OCI-LY3 (cell line): ENCODE data around the gene ADSS1.

ENCODE experiments used
- H2AFZ ChIP-seq: fragments of 200-600, 300-600 bp; shearing (Covaris generic); 2 replicates; pipeline ENCODE4 v1.6.0; 2014; ENCODE audit warnings: antibody characterized with exemption, low read depth, low read length
- H3K27ac ChIP-seq: fragments of 200-600, 300-600 bp; sonication (generic); 2 replicates; pipeline ENCODE4 v1.5.1; 2014; ENCODE audit warnings: mild to moderate bottlenecking, low read length, moderate library complexity, mixed read lengths
- H3K27me3 ChIP-seq: fragments of 200-600, 300-600 bp; sonication (generic); 2 replicates; pipeline ENCODE4 v1.6.1; 2014; ENCODE audit warnings: low read depth, low read length, mixed read lengths
- H3K36me3 ChIP-seq: fragments of 200-600, 300-600 bp; sonication (generic); replicated peaks from 2 replicates; pipeline ENCODE3; 2014; ENCODE audit warnings: low read depth, low read length, mixed read lengths
- H3K4me1 ChIP-seq: fragments of 300-600, 200-600 bp; sonication (generic); 2 replicates; pipeline ENCODE4 v1.6.1; 2014; ENCODE audit warnings: low read length, mixed read lengths
- H3K4me2 ChIP-seq: fragments of 200-600, 300-600 bp; sonication (generic); 2 replicates; pipeline ENCODE4 v1.6.1; 2014; ENCODE audit warnings: low read length, mixed read lengths
- H3K4me3 ChIP-seq: fragments of 300-600, 200-600 bp; sonication (generic); 2 replicates; pipeline ENCODE4 v1.5.1; 2014; ENCODE audit warnings: antibody characterized with exemption, mild to moderate bottlenecking, low read length, moderate library complexity
- H3K79me2 ChIP-seq: fragments of 300-600, 200-600 bp; shearing (Covaris generic); 2 replicates; pipeline ENCODE4 v1.6.1; 2014; ENCODE audit warnings: mild to moderate bottlenecking, low read length, mixed read lengths
- H3K9ac ChIP-seq: fragments of 300-600, 200-600 bp; shearing (Covaris generic); 2 replicates; pipeline ENCODE4 v1.6.0; 2014; ENCODE audit warnings: mild to moderate bottlenecking, low read length, moderate library complexity
- H3K9me3 ChIP-seq: fragments of 200-600, 300-600 bp; shearing (Covaris generic); 2 replicates; pipeline ENCODE4 v1.6.1; 2014; ENCODE audit warnings: low read length, mixed read lengths; ENCODE audit not compliant: insufficient read depth
- H4K20me1 ChIP-seq: fragments of 200-600, 300-600 bp; sonication (generic); 2 replicates; pipeline ENCODE4 v1.6.1; 2016; ENCODE audit warnings: low read length, mixed read lengths; ENCODE audit not compliant: insufficient read depth
- CTCF ChIP-seq: fragments of 200-600, 300-600 bp; sonication (generic); IDR thresholded peaks from 2 replicates; pipeline ENCODE4 v1.5.1; 2014; ENCODE audit warnings: antibody characterized with exemption, low read length, low read depth
- EZH2phosphoT487 ChIP-seq: fragments of 200-600 bp; shearing (Covaris generic); IDR thresholded peaks from 2 replicates; pipeline ENCODE4 v1.6.1; 2018; ENCODE audit warnings: antibody characterized with exemption, mixed run types, low read depth

The ADSS1 gene

GRCh38 chr14:104769324-104770071 is 45.5 kb downstream of the ADSS1 start:
- no peak overlapping the region for H3K4me2 ChIP-seq
- no peak overlapping the region for H3K9ac ChIP-seq
- no peak overlapping the region for H2AFZ ChIP-seq

DNA sequence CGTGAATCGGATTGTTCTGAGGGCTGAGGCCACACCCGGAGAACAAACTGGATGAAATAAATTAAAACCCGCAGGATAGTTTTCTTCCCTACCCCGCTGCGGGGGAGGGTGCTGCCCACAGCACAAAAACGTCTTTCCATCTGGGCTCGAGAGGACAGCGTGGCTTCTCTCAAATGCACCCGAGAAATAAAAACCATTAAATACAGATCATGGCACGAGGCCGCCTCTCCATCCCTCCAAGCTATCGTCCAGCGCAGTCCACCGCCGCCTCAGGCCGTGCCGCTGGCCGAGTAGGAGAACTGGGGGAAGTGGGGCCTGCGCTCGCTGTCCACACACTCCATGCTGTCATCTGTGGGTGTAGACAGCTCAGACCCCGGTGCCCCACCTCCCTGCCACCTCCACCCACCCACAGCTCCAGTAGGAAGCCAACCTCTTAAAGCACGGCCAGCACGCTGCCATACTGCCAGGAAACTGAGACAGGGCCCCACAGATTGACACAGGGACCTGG is 46.1 kb downstream of the ADSS1 start:
- Histone ChIP-seq H3K79me2 (no peaks in the 10 kb centered on the region), H3K4me2 (no peak overlapping the region), H3K9me3 (no peaks in the 10 kb centered on the region), H3K9ac (no peak overlapping the region), H4K20me1 (no peaks in the 10 kb centered on the region), H3K27ac (no peak overlapping the region), H3K4me1 (0 out of 2 replicates have a peak, but pooled peaks cover 2% of the 10 kb centered on the region), H3K4me3 (no peak overlapping the region), H3K36me3 (peaks cover 31% of the 10 kb centered on the region), H2AFZ (no peak overlapping the region), H3K27me3 (no peaks in the 10 kb centered on the region)
- TF ChIP-seq CTCF (no peak), EZH2phosphoT487 (no peak)

More at GRCh38 chr14:104769324-104770071, 45.5 kb downstream of the ADSS1 start:
- H3K36me3 ChIP-seq = peaks cover 29% of the 10 kb centered on the region
- H4K20me1 ChIP-seq = no peaks in the 10 kb centered on the region
- H3K27ac ChIP-seq = no peak overlapping the region
- no peaks in the 10 kb centered on the region for H3K27me3 ChIP-seq
- no peaks in the 10 kb centered on the region for H3K9me3 ChIP-seq
- H3K4me3 ChIP-seq = no peak overlapping the region
- TF ChIP-seq CTCF (no peak), EZH2phosphoT487 (no peak)
- H3K4me1 ChIP-seq = 0 out of 2 replicates have a peak, but pooled peaks cover 2% of the 10 kb centered on the region
- no peaks in the 10 kb centered on the region for H3K79me2 ChIP-seq

DNA sequence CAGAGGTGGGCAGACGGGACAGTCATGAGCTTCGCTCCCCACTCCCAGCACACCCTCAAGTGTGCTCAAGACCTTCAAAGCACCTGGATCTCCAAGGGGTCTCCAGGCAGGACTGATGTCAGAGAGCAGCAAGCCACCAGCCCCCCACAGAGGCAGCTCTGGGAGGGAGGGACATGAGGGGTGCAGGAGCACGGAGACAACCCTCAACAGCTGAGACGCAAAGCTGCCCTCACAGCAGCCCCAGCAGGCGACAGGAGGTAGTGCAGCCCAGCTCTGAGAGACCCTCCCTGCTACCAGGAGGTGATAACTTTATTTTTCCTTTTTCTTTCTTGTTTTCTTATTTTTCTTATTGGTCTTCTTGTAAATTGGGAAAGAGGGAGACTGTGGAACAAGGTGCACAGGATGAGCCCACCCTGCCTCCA is 46.8 kb downstream of the ADSS1 start:
- H3K4me3 ChIP-seq = no peak overlapping the region
- TF ChIP-seq CTCF (peak; percentile 29; the same call in 1 of the 2 replicates), EZH2phosphoT487 (no peak)
- H3K79me2 ChIP-seq = no peaks in the 10 kb centered on the region
- no peaks in the 10 kb centered on the region for H3K27me3 ChIP-seq
- no peaks in the 10 kb centered on the region for H4K20me1 ChIP-seq
- no peak overlapping the region for H3K4me2 ChIP-seq
- no peak overlapping the region for H3K27ac ChIP-seq
- no peaks in the 10 kb centered on the region for H3K9me3 ChIP-seq
- peaks cover 30% of the 10 kb centered on the region for H3K36me3 ChIP-seq
- 0 out of 2 replicates have a peak, but pooled peaks cover 2% of the 10 kb centered on the region for H3K4me1 ChIP-seq
- no peak overlapping the region for H2AFZ ChIP-seq
- no peak overlapping the region for H3K9ac ChIP-seq

DNA sequence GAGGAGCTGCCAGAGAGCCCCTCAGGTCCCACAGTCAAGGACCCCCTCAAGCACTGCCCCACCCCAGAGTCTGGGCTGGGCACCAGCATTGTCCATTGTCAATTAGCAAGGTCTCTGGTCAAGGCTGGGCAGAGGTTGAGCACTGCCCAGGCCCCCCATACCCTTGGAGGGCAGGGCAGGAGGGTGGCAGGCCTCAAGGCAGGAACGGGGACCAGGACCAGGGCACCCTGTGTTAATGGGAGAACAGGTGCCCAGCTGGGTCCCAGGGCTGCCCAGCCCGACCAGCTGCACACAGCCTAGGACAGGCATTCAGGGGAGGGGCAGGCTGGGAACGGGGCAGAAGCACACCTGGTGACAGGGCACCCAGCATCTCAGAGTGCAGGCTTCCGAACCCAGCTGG is 47.3 kb downstream of the ADSS1 start:
- H3K36me3 ChIP-seq = peaks cover 29% of the 10 kb centered on the region
- no peak overlapping the region for H3K4me2 ChIP-seq
- H4K20me1 ChIP-seq = no peaks in the 10 kb centered on the region
- H3K79me2 ChIP-seq = no peaks in the 10 kb centered on the region
- H3K9ac ChIP-seq = no peak overlapping the region
- no peak overlapping the region for H3K27ac ChIP-seq
- TF ChIP-seq EZH2phosphoT487 (no peak), CTCF (no peak)
- no peaks in the 10 kb centered on the region for H3K27me3 ChIP-seq
- H3K9me3 ChIP-seq = no peaks in the 10 kb centered on the region
- no peak overlapping the region for H2AFZ ChIP-seq
- no peak overlapping the region for H3K4me3 ChIP-seq
- 0 out of 2 replicates have a peak, but pooled peaks cover 2% of the 10 kb centered on the region for H3K4me1 ChIP-seq
